Epithelial cell of proximal tubule (primary cell): ENCODE measurements around the gene VSX1. TPM values are rescaled to one million over a fixed set of nuclear protein-coding genes. Genes with fewer than 3 reads are reported as not detected.

Source experiments
- DNase-seq: peaks from one replicate; pipeline ENCODE4 v3.0.0-alpha.2; 2011; ENCODE audit warnings: low read depth
- H3K4me3 ChIP-seq: 2 replicates; pipeline ENCODE4 v1.5.1; 2011; ENCODE audit warnings: low read depth, mild to moderate bottlenecking, low read length
- total RNA-seq: library from RNA; depleted of rRNA; stranded (reverse); fragments of >200 nt; gene quantifications from 2 replicates; pipeline ENCODE4 v1.2.3, GENCODE V29; 2015
- TF ChIP-seq, protein P1 (sequence below): conservative IDR thresholded peaks from 2 replicates; pipeline ENCODE4 v1.5.1; 2012; ENCODE audit warnings: low read depth, mild to moderate bottlenecking, low read length

Gene VSX1
- total RNA-seq, 1 donor from 2014 or later, result not detected

GRCh38 chr20:25082498-25082873, 545 bp upstream of the VSX1 start:
- DNase-seq, result no peak
- TF ChIP-seq, protein P1, sequence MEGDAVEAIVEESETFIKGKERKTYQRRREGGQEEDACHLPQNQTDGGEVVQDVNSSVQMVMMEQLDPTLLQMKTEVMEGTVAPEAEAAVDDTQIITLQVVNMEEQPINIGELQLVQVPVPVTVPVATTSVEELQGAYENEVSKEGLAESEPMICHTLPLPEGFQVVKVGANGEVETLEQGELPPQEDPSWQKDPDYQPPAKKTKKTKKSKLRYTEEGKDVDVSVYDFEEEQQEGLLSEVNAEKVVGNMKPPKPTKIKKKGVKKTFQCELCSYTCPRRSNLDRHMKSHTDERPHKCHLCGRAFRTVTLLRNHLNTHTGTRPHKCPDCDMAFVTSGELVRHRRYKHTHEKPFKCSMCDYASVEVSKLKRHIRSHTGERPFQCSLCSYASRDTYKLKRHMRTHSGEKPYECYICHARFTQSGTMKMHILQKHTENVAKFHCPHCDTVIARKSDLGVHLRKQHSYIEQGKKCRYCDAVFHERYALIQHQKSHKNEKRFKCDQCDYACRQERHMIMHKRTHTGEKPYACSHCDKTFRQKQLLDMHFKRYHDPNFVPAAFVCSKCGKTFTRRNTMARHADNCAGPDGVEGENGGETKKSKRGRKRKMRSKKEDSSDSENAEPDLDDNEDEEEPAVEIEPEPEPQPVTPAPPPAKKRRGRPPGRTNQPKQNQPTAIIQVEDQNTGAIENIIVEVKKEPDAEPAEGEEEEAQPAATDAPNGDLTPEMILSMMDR, result no peak
- no peak overlapping the region for H3K4me3 ChIP-seq

- DNase-seq, result no peak
- TF ChIP-seq, protein P1, result no peak
- no peak overlapping the region for H3K4me3 ChIP-seq
Observed at GRCh38 chr20:25081065-25081729, 744 bp downstream of the VSX1 start.

DNA sequence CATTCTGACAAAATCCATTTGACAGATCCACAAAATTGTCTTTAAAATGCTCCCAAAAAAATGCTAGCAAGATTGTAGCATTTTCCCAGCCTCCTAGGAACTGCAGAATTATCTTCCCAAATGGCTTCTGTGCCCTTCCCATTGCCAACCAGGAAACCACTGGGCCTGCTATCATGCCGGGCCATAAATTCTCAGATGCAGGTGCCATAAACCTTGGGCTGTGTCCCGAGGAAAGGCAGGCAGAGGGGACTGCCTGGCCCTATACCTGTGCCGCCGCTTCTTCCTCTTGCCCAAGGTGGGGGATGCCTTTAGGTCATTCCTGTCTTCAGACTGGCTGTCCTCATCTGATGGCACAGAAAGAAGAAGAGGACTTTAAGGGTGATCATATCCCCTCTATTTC, 2.8 kb downstream of the VSX1 start:
- H3K4me3 ChIP-seq, result no peak overlapping the region
- TF ChIP-seq, protein P1, result no peak
- no peak for DNase-seq

DNA sequence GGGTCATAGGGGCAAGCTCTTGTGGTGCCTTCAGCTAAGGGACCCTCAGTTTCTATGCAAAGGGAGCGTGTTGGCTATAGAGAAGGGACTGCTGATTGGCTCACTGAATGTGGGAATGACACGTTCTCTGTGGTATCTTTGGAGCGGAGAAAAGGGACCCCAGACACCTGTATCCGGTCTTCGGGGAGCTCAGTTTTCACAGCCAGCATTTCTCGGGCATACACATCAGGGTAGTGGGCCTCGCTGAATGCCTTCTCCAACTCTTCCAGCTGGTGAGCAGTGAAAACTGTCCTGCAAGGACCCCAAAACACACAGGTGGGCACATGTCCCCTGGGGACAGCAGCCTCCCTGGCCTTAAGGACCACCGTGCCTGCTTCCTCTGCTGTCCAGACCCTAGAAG, 3.3 kb downstream of the VSX1 start:
- TF ChIP-seq, protein P1, result no peak
- no peak for DNase-seq
- no peak overlapping the region for H3K4me3 ChIP-seq

DNA sequence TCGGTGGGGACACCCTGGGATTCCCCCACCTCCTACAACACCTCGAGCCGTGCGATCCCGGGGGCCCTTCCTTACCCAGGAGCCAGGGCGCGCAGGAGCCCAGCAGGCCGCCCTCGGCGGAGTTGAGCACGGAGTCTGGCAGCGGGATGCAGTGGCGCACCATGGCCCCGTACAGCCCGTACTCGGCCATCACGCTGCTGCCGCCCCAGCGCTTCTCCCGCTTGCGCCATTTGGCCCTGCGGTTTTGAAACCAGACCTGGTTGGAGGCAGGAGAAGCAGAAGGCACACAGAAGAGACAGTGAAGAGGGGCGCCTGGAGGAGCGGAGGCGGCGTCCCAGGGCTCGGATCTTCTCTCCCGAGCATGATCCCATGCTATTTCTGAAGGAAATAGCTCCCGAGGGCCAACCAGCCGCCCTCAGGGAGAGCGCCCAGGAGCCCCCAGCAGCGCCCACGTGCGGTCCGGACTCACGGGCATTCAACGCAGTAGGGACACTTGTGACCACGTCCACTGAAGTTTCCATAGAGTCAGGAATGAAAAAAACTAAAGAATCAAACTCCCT, 4.3 kb downstream of the VSX1 start:
- peak overlapping the region; percentile 25 for H3K4me3 ChIP-seq
- DNase-seq, result no peak
- TF ChIP-seq, protein P1, result no peak

DNA sequence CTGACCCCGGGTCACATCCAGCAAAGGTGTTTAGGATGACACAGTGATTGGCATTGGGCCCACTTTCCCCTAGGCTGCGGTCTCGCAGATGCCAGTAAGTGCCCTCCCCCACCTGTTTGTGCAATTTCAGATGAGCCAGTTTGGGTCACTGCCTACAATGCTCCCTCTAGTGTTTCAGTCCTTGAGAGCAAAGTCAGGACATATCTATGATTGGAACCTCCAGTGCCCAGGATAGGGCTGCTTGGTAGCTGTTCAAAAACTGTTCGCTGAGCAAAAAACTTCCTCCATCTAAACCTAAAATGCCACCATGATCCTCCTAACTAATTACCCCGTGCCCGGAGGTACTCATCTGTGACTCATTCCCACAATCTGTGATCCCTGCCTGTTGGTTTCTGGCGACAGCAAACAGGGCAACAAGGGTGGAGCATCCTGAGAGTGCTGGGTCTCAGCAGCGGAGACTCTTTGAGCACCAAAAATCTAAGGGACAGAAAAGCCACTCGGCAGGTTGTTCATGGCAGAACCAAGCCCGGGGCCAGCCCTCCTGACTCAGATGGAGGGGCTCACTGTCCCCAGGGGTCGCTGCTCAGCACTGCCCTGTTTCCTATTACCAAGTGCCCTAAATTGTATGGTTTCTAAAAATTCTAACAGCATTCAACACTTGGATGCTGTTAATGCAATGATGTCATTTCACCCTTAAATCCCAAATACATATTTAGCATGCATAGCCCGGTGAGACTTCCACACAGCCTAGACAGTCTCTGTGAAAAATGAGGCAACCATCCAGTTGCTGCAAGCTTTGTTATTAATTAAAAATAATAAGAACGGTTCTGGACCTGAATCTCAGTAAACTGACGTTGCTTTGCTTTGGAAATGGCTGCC, 5.0 kb downstream of the VSX1 start:
- H3K4me3 ChIP-seq, result peak overlapping the region; percentile 25
- DNase-seq, result peak; percentile 31
- TF ChIP-seq, protein P1, result peak; percentile 62
